ENCODE data around the gene RLBP1. TPM values are rescaled to one million over a fixed set of nuclear protein-coding genes. Genes with fewer than 3 reads are reported as not detected.

The RLBP1 gene
- total RNA-seq, 2 experiments from 2014 or later: not detected

DNA sequence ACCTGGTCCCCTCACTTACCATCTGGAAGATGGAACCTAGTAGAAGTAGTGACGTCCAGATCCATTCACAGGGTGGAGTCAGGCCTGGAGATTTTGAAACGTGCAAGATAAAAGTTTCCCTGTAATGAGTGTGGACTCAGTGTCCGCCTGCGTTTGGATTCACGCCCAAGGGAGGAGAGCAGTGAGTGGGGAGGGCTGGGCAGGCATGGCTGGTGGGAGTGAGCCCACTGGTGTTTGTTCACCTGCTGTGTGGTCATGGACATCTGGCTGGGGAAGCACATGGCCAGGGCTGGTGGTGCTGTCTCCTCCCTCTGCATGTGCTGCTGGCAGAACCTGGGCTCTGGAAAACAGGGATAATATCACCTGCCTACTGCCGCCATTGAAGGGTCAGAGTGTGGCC lies 37.0 kb downstream of the RLBP1 start:
- peaks cover 7% of the 10 kb centered on the region for H3K36me3 Mint-ChIP-seq
- POLR2A ChIA-PET: no interaction called here

DNA sequence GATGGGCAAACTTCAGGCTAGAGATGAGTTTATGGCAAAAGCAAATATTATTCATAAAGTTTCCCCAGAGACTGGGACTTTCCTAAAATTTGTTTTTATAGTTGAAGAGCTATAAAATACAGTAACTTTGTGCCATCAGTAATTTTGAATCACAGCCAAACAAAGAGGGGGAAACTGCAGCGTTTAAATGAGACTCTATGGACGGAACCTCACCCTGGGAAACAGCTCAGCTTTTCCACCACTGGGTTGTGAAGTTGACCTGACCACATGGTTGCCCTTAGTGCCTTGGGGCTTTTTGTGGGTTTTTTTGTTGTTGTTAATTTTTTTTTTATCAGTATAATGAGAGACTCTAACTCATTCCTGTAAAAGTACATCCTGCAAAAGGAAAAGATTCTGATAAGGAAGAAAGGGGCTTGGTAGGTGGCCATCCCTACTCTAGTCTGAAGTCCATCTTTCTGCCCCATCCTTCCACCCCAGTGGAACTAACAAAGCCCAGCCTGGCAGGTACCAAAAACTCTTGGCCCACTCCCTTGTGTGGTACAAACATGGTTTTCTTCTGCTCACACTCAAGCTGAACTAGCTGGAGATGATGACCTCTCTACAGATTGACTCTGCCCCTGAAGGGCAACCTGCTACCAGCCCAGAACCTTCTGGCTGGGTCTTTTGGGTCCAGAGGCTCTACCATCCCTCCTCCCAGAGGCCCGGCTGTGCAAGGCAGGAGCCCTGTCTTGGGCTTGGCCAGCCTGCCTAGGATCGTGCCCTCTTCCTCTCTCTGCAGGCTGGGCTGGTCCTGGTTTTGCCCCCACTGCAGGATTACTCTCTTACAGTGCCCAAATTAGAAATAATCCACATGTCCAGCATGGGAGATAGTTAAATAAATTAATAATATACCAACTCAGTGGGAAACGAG lies 41.2 kb downstream of the RLBP1 start:
- Mint-ChIP-seq H3K4me3 (no peak overlapping the region), H3K9me3 (no peaks in the 10 kb centered on the region), H3K27me3 (no peaks in the 10 kb centered on the region), H3K27ac (no peak overlapping the region), H3K4me1 (peaks cover 3% of the 10 kb centered on the region), H3K36me3 (peaks cover 6% of the 10 kb centered on the region)
- POLR2A ChIA-PET: no interaction called here
- no peak for ATAC-seq (ENCODE audit: low read depth)
- DNase-seq: no peak

More for the DNA sequence above, 37.0 kb downstream of the RLBP1 start:
- no peak for DNase-seq
- H3K4me1 Mint-ChIP-seq: no peaks in the 10 kb centered on the region
- no peak for ATAC-seq (ENCODE audit: low read depth)
- no peak overlapping the region for H3K4me3 Mint-ChIP-seq
- H3K27me3 Mint-ChIP-seq: no peaks in the 10 kb centered on the region
- H3K27ac Mint-ChIP-seq: no peak overlapping the region
- H3K9me3 Mint-ChIP-seq: no peaks in the 10 kb centered on the region

DNA sequence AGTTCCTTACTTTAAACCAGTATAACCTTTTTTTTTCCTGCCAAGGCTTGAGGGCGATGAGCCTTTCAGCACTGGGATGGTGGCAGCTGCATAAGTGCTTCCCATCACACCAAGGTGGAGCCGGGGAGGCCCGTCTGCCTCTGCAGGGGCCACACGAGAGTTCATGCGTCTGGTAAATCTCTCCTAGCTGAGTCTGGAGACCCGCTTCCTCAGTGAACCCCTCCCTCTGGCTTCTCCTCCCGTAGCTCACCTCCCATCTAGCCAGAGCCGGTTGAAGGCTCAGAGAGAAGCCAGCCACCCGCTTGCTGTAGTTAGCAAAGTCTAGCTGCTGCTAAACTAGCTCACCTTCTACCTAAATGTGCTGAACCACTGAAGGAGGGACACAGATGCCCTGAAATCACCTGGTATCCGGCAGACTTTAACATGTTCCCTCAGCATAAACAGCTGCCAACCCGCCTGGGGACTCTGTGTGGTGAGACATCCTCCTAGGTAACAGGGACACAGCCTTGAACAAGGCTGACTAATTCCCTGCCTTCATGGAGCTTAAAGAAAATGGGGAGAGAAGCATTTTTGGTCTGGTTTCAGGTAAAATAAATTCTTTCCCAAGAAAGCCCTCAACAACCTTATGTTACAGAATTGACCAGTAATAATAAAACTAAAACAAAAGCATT lies 42.9 kb downstream of the RLBP1 start:
- POLR2A ChIA-PET: interaction anchor here (1.2 to 1.4 kb wide), 2 partner anchors 28 to 125 kb away, joined by 3 read pairs; no protein-coding TSS in a partner anchor
- Mint-ChIP-seq H3K36me3 (peaks cover 6% of the 10 kb centered on the region), H3K4me3 (no peak overlapping the region), H3K4me1 (peaks cover 3% of the 10 kb centered on the region), H3K27ac (no peak overlapping the region), H3K9me3 (no peaks in the 10 kb centered on the region), H3K27me3 (no peaks in the 10 kb centered on the region)
- ATAC-seq (ENCODE audit: low read depth) (no peak), DNase-seq (no peak)

DNA sequence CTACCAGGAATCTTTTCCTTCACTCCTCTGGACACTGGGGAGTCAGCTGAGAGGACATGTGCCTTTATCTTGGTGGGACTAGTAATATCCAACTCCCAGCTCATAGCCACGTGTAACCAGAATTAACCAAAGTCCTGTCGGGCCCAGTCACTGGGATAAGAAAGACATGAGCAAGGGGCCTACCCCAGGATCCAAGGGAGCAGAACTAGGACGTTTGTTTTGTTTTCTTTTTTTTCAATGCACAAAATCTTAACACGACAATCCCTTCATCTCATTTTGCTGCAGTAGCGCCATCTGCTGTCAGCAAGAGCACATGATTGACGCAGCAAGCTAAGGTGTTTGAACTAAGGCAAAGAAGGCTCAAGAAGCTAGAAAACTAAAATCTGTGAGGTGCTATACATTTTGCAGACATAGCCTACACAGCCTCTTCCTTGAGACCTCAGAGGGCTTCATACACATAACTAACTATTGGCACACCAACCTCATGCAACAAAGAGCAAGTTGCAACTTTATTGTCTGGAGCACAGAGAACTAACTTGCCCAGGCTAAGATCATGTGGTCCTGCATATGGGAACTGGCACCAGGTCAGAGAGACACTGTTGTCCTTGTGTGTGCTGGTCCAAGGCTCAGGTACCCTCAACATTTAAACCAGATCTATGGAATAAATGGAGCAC lies 43.6 kb downstream of the RLBP1 start:
- H3K36me3 Mint-ChIP-seq: peaks cover 6% of the 10 kb centered on the region
- H3K27ac Mint-ChIP-seq: peak overlapping the region; percentile 58
- peaks cover 3% of the 10 kb centered on the region for H3K4me1 Mint-ChIP-seq
- H3K9me3 Mint-ChIP-seq: no peaks in the 10 kb centered on the region
- DNase-seq (peak; percentile 47), ATAC-seq (ENCODE audit: low read depth) (peak; percentile 55)
- POLR2A ChIA-PET: interaction anchor here (1.2 to 1.4 kb wide), 2 partner anchors 29 to 125 kb away, joined by 3 read pairs; no protein-coding TSS in a partner anchor
- H3K4me3 Mint-ChIP-seq: no peak overlapping the region
- no peaks in the 10 kb centered on the region for H3K27me3 Mint-ChIP-seq

DNA sequence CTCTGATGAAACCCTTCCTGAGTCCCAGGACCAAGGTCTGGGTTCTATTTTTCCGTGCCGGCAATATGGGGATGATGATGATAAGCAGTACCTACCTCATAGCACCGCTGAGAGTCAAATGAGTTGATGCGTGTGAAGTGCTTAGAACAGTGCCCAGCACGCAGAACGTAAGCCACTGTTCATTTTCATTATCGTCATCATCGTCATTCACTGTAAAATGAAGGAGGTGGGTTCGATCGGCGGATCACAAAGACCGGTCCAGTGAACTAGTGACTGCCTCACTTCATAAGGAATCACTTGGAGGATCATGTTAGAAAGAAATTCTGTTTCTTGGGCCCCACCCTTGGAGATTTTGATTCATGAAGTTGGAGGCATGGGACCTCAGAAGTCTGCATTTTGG lies 44.3 kb downstream of the RLBP1 start:
- Mint-ChIP-seq H3K27me3 (no peaks in the 10 kb centered on the region), H3K4me1 (peaks cover 3% of the 10 kb centered on the region), H3K27ac (no peak overlapping the region), H3K9me3 (no peaks in the 10 kb centered on the region), H3K36me3 (peaks cover 6% of the 10 kb centered on the region), H3K4me3 (no peak overlapping the region)
- no peak for DNase-seq
- no peak for ATAC-seq (ENCODE audit: low read depth)
- POLR2A ChIA-PET: interaction anchor here (1.4 kb wide), 1 partner anchor 124 kb away, joined by 3 read pairs; no protein-coding TSS in a partner anchor

DNA sequence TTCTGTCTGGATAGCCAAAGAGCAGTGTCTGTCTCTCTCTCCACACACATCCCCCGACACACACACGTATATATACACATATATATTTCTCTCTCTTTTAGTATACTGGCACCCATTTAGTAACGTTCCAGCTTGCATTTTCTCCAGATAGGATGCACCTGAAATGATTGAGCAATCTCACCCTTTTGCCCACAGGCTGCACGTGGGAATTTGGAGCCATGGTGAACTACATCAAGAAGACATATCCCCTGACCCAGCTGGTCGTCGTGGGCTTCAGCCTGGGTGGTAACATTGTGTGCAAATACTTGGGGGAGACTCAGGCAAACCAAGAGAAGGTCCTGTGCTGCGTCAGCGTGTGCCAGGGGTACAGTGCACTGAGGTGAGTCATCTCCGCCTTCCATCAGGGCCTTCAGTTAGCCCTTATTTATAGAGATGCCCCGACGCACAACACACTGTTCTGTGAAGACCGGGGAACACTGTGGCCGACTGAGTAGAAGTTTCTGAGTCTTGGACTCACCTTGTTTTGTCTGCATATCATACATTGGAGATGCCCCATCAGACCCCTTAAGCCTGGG lies 45.7 kb downstream of the RLBP1 start:
- Mint-ChIP-seq H3K4me3 (no peak overlapping the region), H3K27ac (no peak overlapping the region), H3K36me3 (peaks cover 3% of the 10 kb centered on the region), H3K27me3 (no peaks in the 10 kb centered on the region), H3K4me1 (peaks cover 3% of the 10 kb centered on the region), H3K9me3 (no peaks in the 10 kb centered on the region)
- POLR2A ChIA-PET: no interaction called here
- no peak for ATAC-seq (ENCODE audit: low read depth)
- no peak for DNase-seq

DNA sequence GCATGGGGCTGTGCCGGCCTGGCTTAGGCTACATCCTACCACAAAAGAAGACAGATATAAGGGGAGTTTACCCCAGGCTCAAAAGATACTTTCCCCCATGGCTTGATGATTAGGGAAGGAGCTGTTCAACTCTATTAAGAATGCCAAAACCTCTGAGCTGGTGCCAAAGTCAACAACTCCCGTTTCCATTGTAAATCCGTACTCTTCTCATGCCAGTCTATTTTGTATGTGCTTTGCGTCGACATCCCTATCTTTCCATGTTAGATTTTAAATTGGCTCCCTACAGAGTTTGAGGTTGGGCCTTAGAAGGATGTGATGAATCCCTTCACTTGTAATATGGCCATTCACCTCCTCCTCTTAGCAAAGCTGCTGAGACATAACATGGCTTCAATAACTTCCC lies 46.9 kb downstream of the RLBP1 start:
- POLR2A ChIA-PET: no interaction called here
- Mint-ChIP-seq H3K4me3 (no peak overlapping the region), H3K4me1 (peaks cover 3% of the 10 kb centered on the region), H3K9me3 (no peaks in the 10 kb centered on the region), H3K27ac (no peak overlapping the region), H3K27me3 (no peaks in the 10 kb centered on the region), H3K36me3 (peaks cover 5% of the 10 kb centered on the region)
- DNase-seq (no peak), ATAC-seq (ENCODE audit: low read depth) (no peak)

DNA sequence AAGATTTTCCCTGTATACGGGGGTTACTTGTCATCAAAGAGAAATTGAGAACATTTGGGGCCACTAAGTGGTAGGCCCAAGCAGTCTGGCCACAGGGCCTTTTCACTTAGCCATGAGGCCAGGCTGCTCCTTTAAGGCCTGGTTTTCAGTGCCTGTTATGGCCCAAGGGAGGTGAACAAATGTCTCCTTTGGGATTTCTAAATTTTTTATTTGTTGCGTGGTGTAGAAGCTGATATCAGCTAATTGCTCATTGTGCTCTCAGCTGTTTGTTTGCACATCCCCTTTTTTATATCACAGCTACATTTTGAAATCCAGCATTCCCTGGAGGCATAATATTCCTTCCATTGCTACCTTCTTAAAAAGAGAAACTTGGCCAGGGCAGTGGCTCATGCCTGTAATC lies 48.5 kb downstream of the RLBP1 start:
- H3K36me3 Mint-ChIP-seq: peaks cover 5% of the 10 kb centered on the region
- H3K4me3 Mint-ChIP-seq: no peak overlapping the region
- no peaks in the 10 kb centered on the region for H3K9me3 Mint-ChIP-seq
- H3K4me1 Mint-ChIP-seq: peaks cover 5% of the 10 kb centered on the region
- no peaks in the 10 kb centered on the region for H3K27me3 Mint-ChIP-seq
- POLR2A ChIA-PET: no interaction called here
- H3K27ac Mint-ChIP-seq: no peak overlapping the region
- DNase-seq (no peak), ATAC-seq (ENCODE audit: low read depth) (no peak)

DNA sequence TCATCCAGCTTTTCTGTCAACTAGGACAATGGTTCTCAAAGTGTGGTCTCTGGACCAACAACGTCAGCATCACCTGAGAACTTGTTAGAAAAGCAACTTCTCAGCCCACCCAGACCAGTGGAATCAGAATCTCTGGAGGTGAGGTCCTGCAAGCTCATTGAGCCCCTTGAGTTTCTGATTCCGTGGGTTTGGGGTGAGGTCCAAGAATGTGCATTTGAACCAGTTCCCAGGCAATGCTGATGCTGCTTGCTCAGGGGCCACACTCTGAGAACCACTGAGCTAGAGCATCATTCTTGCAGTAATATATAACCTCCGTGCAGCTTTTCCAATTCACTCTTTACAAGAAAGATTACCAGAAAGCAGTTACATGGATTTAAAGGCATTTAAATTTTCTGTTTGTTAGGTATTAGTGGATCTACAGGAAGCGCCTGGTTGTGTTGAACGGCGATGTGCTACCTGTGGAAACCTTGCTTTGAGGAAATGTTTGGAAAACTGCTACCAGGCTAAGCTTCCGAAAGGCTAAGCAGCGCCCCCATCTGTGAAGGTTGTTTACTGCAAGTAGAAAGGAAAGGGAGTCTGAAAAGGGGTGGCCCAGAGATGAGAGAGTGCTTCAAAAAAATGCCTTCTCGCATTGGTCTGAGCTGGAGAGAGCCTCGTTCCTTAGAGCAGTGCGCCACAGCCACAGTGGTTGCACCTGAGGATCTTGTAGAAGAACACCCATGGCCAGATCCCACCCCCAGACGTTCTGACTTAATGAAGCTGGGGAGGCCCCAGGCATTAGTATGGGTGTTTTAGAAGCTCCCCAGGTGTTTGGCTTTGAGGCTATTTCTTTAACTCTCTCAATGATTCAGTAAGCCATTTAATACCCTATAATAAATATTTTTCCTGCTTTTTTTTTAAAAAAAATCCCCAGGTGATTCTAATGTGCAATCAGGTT lies 50.0 kb downstream of the RLBP1 start:
- no peaks in the 10 kb centered on the region for H3K9me3 Mint-ChIP-seq
- no peak overlapping the region for H3K27ac Mint-ChIP-seq
- no peaks in the 10 kb centered on the region for H3K27me3 Mint-ChIP-seq
- POLR2A ChIA-PET: no interaction called here
- DNase-seq (no peak), ATAC-seq (ENCODE audit: low read depth) (no peak)
- no peak overlapping the region for H3K4me3 Mint-ChIP-seq
- peaks cover 11% of the 10 kb centered on the region for H3K4me1 Mint-ChIP-seq
- peaks cover 5% of the 10 kb centered on the region for H3K36me3 Mint-ChIP-seq

DNA sequence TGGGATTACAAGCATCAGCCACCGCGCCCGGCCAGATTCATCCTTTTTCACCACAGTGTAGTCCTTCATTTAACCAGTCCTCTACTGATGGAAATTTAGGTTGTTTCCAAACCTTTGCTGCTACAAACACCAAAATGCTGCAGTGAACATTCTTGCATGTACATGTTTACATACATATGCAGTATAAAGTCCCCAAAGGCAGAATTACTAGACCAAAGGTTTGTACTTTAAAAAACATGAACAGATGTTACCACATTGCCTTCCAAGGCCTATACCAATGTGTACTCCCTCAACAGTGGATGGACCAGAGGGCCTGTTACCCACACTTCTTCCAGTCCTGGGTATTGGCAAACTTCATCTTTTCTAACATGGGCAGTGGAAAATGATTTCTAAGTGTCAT lies 51.0 kb downstream of the RLBP1 start:
- Mint-ChIP-seq H3K36me3 (peaks cover 5% of the 10 kb centered on the region), H3K27ac (no peak overlapping the region), H3K27me3 (no peaks in the 10 kb centered on the region), H3K9me3 (no peaks in the 10 kb centered on the region), H3K4me1 (peaks cover 11% of the 10 kb centered on the region), H3K4me3 (no peak overlapping the region)
- DNase-seq (no peak), ATAC-seq (ENCODE audit: low read depth) (no peak)
- POLR2A ChIA-PET: no interaction called here

DNA sequence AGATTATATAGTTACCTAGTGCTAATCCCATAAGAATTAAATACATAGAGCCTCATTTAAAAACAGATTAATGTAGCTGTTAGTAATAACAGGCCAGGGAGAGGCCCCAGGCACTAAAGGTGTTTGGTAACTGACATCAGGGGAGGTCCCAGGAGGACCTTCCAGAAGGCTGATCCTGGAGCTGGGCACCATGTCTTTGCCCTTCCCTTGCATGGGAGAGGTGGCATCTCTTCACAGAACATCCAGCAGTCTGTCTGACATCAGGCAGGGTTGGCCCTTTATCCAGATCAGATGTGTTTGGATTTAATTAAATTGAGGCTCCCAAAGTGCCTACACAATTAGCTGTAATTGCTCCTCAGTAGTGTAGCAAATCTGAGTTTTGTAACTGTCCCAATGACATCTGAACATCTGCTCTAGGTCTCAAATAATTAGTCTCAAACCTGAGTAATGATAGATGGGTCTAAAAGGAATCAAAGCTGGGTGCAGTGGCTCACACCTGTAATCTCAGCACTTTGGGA lies 53.0 kb downstream of the RLBP1 start:
- POLR2A ChIA-PET: no interaction called here

More for the DNA sequence above, 53.0 kb downstream of the RLBP1 start:
- Mint-ChIP-seq H3K27me3 (no peaks in the 10 kb centered on the region), H3K27ac (no peak overlapping the region), H3K4me3 (no peak overlapping the region), H3K9me3 (no peaks in the 10 kb centered on the region), H3K4me1 (peaks cover 11% of the 10 kb centered on the region), H3K36me3 (peaks cover 5% of the 10 kb centered on the region)
- DNase-seq: no peak
- no peak for ATAC-seq (ENCODE audit: low read depth)

All from activated naive CD8-positive, alpha-beta T cell treated with anti-CD3 and anti-CD28 coated beads, Interleukin-2, amount 10 ng/mL, durations not matched to agents 7 days and 5 days (primary cell).